ENCODE results near the gene ITGB4.
"Not testable (repeated sequence)": the region's sequence is repeated elsewhere in the genome, so short reads cannot be mapped to it uniquely, and the experiment has no call there.

Gene ITGB4

DNA sequence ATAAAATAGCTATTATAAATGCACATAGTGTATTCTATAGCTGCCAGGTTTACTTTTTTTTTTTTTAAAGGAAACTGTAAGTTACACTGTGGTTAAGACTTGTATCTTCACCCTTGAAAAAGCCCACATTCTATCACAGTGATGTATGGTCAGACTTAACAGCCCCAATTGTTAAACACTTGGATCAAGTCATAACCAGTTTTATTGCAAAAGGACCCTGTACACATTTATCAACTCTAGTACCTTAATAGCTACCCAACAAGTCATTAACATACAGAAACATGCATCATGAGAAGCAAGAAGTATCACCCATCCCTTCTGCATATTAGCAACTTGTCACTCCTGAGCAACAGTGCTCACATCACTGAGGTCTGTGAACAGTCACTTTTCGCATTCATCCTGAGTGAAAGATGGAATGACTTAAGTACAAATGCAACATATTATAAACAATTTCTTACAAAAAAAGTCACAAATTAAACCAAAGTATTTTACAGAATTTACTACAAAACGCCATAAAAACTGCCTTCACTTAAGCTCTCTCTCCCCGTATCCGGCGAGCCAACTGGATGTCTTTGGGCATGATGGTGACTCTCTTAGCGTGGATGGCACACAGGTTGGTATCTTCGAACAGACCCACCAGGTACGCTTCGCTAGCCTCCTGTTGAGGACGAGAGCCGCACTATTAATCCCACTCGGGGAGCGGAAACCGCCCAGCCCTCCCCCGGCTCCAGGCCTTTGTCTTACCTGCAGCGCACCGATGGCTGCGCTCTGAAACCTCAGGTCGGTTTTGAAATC is 57.0 kb downstream of the ITGB4 start:
- H3K4me1 Mint-ChIP-seq (ENCODE audit: low read depth in 2 of 2) = peaks cover 31 to 38% of the 10 kb centered on the region in 2 donors
- peak overlapping the region; percentile 99 to 100 for H3K27ac Mint-ChIP-seq
- not testable (repeated sequence) for H3K27me3 Mint-ChIP-seq; ATAC-seq (replicated peaks); H3K9me3 Mint-ChIP-seq; DNase-seq
- H3K36me3 Mint-ChIP-seq (ENCODE audit: insufficient read depth) = peaks cover 74% of the 10 kb centered on the region
- H3K4me3 Mint-ChIP-seq = peak overlapping the region; percentile 91 to 99

DNA sequence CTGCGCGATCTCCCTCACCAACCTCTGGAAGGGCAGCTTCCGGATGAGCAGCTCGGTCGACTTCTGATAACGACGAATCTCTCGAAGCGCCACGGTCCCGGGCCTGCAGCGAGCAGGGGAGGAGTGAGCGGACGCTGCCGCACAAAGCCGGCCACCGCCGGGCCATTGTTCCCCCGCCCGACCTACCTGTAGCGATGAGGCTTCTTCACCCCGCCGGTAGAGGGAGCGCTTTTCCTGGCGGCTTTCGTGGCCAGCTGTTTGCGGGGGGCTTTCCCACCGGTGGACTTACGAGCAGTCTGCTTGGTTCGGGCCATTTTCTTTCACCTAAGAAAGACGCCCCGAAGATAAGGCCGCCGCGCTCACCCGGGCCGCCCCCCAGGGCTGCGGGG is 57.6 kb downstream of the ITGB4 start:
- DNase-seq (peak in 1 of 3 experiments; percentile 76), ATAC-seq (replicated peaks) (peak; percentile 30)
- peak overlapping the region; percentile 91 to 99 for H3K4me3 Mint-ChIP-seq
- H3K9me3 Mint-ChIP-seq = no peaks in the 10 kb centered on the region
- H3K4me1 Mint-ChIP-seq (ENCODE audit: low read depth in 2 of 2) = peaks cover 34 to 43% of the 10 kb centered on the region in 2 donors
- H3K27ac Mint-ChIP-seq = peak overlapping the region; percentile 99 to 100
- H3K36me3 Mint-ChIP-seq (ENCODE audit: insufficient read depth) = peaks cover 73% of the 10 kb centered on the region
- no peaks in the 10 kb centered on the region for H3K27me3 Mint-ChIP-seq

DNA sequence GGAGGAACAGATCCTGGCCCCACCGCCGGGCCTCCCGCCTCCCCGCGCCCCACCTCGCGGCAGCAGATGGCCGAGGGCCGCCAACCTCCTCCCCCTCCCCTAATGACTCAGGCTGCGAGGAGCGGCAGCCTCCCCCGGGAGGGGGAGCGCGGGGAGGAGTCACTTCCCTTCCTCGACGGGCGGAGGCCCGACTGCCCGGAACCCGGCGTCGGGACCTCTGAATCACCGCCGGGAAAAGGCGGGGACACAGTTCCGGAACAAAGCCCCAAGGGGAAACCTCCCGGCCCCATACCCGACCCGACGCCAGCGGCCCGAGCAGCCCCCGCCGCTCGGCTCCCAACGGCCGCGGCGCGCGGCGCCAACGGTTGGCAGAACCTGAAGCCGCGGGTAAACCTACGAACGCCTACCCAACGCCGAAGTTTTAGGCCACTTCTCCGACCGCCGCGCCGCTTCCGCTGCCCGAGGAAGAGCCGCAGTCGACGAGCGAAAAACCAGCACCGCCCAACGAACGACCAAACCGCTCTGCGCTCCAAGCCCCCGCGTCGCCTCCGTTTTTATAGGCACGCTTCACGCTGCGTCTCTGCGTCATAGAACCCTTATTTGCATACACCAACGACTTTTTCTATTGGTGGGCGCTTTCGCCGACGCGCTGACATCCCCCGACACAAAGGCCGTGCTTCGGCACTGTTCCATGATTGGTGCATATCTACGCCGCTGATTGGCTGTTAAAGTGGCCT is 58.2 kb downstream of the ITGB4 start:
- Mint-ChIP-seq H3K27ac (peak overlapping the region; percentile 99 to 100), H3K36me3 (ENCODE audit: insufficient read depth) (peaks cover 69% of the 10 kb centered on the region), H3K4me1 (ENCODE audit: low read depth in 2 of 2) (peaks cover 35 to 43% of the 10 kb centered on the region in 2 donors), H3K27me3 (no peaks in the 10 kb centered on the region), H3K4me3 (peak overlapping the region; percentile 91 to 99), H3K9me3 (no peaks in the 10 kb centered on the region)
- peak; percentile 90 to 93 (median 90) for DNase-seq
- peak; percentile 67 for ATAC-seq (replicated peaks)

DNA sequence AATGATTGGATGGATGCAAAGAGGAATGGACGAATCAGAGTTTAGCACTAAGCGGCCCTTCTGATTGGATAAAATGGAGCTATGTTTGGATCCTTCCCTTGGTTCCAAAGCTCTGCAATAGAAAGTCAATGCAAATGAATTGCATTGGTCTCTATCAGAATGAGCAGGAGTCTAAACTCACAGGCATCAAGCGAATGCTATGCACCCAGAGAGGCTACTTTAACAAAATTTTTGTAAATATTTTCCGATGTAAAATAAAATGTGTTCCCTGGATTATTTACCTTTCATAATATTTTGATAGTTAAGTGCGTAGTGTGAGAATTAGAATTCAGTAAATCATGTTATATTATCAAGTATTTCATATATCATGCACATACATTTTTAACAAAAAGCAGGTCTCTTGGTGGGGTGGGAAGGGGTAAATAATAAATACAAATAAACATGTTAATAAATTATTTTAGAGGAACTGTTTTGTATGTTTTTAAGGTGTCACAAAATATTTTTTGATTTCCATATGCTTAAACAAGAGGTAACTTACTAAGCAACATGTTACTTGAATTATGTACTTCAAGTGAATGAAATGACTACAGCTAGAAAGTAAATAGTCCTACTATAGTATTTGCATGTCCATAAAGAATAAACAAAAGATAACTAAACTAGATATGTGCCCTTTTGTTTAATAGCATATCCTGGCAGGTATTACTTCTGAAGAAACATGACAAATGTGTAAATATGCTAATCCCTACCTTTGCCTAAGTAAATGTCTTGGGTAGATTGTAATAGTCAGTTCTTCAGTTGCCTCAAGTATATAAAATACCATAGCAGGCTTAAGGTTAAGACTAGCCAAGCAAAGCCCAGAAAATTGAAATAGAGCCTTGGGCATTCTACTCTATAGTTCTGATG is 59.0 kb downstream of the ITGB4 start:
- peaks cover 37 to 47% of the 10 kb centered on the region in 2 donors for H3K4me1 Mint-ChIP-seq (ENCODE audit: low read depth in 2 of 2)
- no peak for DNase-seq
- peak overlapping the region; percentile 99 to 100 for H3K27ac Mint-ChIP-seq
- H3K4me3 Mint-ChIP-seq = peak overlapping the region; percentile 91 to 99
- no peaks in the 10 kb centered on the region for H3K9me3 Mint-ChIP-seq
- peaks cover 69% of the 10 kb centered on the region for H3K36me3 Mint-ChIP-seq (ENCODE audit: insufficient read depth)
- no peaks in the 10 kb centered on the region for H3K27me3 Mint-ChIP-seq
- ATAC-seq (replicated peaks) = no peak

DNA sequence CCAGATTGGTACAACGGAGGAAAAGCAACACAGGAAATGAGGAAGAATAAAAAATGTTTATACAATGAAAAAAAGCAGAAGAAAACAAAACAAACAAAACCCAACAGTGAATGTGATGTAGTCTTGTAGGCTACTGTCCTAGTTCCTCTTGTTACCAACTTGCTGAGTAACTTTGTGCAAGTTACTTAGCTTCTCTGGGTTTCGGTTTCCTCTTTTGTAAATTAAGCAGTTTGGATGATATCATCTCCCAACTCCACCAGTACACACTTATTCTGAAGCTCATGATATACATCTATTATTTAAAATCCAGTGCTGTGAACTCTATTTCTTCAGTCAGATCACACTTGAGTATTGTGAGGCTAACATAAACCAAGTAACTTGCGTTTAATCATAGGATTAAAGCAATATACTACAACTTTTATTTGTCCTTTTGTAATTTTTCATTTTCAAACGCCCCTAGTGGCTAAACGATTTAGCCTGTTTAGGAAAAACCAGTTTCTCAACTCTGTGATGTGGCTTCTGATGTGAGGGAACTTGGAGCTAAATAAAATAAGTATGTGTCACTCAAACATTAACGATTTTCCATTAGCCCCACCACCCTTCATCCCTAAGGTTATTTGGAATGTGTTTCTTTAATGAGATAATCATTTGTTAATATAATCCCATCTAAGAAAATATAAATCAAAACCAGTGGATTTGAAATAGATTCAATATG is 62.0 kb downstream of the ITGB4 start:
- Mint-ChIP-seq H3K9me3 (no peaks in the 10 kb centered on the region), H3K4me1 (ENCODE audit: low read depth in 2 of 2) (peaks cover 35 to 36% of the 10 kb centered on the region in 2 donors), H3K27ac (peak overlapping the region; percentile 100), H3K27me3 (no peaks in the 10 kb centered on the region), H3K36me3 (ENCODE audit: insufficient read depth) (peaks cover 48% of the 10 kb centered on the region), H3K4me3 (peak overlapping the region; percentile 89 to 92)
- DNase-seq (peak in 1 of 3 experiments; percentile 31), ATAC-seq (replicated peaks) (no peak)

DNA sequence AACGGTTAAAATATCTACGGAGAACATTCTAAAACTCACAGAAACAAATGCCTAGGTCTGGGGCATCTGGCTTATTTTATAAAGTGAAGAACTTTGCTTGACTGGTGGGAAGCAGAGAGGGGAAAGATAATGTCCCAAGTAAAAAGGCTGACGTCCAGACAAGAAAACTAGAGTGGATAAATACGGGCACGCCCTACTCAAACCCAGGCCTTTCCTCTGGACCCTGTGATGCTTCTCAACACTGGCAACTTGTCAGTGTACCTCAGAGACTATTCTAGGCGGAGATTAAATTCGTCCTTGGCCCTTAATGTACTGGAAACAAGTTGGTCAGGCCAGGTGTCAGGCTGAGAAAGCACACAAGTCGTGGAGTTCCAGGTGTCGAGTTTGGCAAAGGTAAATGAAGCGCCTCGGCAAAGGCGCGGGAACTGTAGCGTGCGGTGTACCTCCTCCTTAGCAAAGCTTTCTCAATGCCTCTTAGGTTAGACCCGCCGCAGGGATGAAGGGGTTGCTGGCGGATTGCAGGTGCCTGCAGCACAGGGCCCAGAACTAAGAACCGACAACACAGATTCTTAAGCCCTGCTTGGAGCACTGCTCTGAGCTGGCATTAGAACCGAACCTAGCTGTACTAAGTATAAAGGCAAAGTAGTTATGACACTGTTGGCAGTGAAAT is 62.7 kb downstream of the ITGB4 start:
- Mint-ChIP-seq H3K36me3 (ENCODE audit: insufficient read depth) (peaks cover 41% of the 10 kb centered on the region), H3K27me3 (no peaks in the 10 kb centered on the region), H3K27ac (peak overlapping the region; percentile 100), H3K9me3 (no peaks in the 10 kb centered on the region), H3K4me1 (ENCODE audit: low read depth in 2 of 2) (peaks cover 30 to 34% of the 10 kb centered on the region in 2 donors), H3K4me3 (peak overlapping the region; percentile 89 to 92)
- DNase-seq (no peak), ATAC-seq (replicated peaks) (no peak)

DNA sequence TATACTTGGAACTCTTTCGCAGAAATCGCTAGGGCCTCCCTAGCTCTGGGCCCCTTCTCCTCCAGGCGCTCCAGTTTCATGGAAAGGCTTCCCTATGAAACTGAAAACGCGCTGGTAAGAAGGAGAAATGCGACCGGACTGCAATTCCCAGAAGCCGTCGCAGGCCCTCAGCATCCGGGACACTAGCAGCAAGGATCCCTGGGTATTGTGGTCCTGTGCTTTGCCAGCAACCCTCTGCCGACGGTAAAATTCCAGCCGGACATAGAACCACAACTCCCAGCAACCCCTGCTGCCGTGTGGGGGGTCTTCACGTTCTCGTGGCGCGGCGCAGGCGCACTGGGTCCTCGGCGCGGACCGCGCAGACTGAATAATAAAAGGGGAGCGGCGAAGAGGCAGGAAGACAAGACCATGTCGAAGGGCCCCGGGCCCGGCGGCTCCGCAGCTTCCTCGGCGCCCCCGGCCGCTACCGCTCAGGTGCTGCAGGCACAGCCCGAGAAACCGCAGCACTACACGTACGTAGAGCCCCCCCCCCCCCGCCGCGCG is 63.3 kb downstream of the ITGB4 start, which contains the start of gene UNK:
TSS of gene UNK (plus strand) at position 334 of the 543 bp plus-strand sequence. CDS start at position 409, 75 bp downstream.
- Mint-ChIP-seq H3K36me3 (ENCODE audit: insufficient read depth) (peaks cover 35% of the 10 kb centered on the region), H3K4me3 (peak within 1 kb of the TSS; percentile 89 to 92), H3K27me3 (no peaks in the 10 kb centered on the region), H3K27ac (peak within 1 kb of the TSS; percentile 100), H3K4me1 (ENCODE audit: low read depth in 2 of 2) (peaks cover 31 to 33% of the 10 kb centered on the region in 2 donors), H3K9me3 (no peaks in the 10 kb centered on the region)
- DNase-seq (peak; percentile 92 to 95 (median 92)), ATAC-seq (replicated peaks) (peak; percentile 72)

DNA sequence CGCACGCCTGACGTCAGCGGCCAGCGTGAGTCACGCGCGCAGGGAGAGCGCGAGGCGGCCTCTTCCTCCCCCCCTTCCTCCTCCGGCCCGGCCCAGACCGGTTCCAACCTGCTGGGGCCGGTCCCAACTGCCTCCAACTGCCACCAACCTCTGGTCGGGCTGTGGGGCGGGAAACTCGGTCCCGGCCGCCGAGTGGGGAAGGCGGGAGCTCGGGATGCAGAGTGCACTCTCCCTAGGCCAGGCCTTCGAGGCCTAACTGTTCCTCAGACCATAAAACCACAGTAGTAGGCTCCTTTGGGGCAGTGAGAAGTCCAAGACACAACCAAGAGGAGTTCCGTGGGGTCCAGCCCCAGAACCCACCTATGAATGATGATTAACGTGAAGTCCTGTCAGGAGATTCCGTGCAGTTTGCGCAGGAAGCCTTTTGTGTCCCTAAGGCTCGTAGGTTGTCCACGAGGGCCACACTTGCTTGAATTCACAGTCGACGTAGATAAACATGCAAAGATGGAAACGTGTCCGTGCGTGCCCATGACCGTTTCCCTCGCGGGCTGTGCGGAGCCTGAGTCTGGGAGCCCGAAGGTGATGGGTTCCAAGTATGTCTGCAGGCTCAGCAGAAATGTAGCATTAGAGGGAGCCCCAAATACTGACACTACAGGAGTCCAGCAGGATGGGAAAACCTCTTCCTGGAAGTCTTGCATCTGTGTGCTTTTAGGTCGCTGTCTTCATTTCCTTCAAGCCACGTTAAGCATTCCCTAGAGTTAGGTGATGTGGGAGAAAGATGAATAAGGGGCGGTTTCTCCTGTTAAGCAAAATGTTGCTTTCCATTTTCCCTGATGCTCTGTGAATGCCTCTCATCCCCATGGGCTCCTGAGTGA is 64.0 kb downstream of the ITGB4 start:
- no peaks in the 10 kb centered on the region for H3K27me3 Mint-ChIP-seq
- H3K4me3 Mint-ChIP-seq = peak overlapping the region; percentile 89 to 92
- ATAC-seq (replicated peaks) (peak; percentile 71), DNase-seq (peak; percentile 77 to 90 (median 83))
- peaks cover 26 to 28% of the 10 kb centered on the region in 2 donors for H3K4me1 Mint-ChIP-seq (ENCODE audit: low read depth in 2 of 2)
- peaks cover 29% of the 10 kb centered on the region for H3K36me3 Mint-ChIP-seq (ENCODE audit: insufficient read depth)
- H3K9me3 Mint-ChIP-seq = no peaks in the 10 kb centered on the region
- peak overlapping the region; percentile 100 for H3K27ac Mint-ChIP-seq

DNA sequence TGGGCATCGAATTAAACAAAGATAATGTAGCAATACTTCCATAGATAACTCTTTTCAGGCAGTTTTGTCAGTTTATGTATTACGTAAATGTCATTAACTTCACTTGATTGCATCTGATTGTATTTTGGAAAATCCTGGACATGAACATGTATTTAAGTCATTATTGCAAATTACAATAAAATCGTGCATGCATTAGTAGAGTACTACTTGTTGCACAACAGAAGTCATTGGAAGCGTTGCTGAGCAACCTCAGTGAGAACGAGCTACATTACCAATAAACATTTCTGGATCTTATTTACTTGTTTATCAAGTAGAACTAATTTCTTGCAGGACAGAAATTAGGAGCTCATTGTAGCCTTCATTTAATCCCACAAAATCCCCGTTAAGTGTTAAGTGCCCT is 70.0 kb downstream of the ITGB4 start:
- H3K36me3 Mint-ChIP-seq (ENCODE audit: insufficient read depth) = peaks cover under 1% of the 10 kb centered on the region
- no peak overlapping the region for H3K27ac Mint-ChIP-seq
- ATAC-seq (replicated peaks) = no peak

DNA sequence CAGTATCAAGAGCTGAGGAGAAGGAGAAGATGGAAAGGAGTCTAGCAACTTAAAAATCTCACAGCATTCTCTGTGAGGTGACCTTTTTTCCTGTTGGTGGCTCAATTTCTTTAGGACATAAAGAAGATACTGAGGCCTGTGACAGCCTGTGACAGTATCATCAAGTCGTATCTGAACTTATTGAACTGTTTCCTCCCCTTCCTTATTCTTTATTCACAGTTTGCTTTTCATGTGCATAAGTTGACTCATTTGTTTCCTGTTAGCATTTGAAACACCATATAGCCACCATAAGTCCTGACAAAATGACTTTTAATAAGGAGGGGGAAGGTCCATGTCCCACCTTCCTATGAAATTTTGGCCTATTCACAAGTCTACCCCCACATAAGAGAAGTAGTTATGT is 72.2 kb downstream of the ITGB4 start:
- peaks cover 15% of the 10 kb centered on the region for H3K36me3 Mint-ChIP-seq (ENCODE audit: insufficient read depth)
- H3K4me3 Mint-ChIP-seq = no peak overlapping the region
- no peaks in the 10 kb centered on the region for H3K27me3 Mint-ChIP-seq
- ATAC-seq (replicated peaks) (no peak), DNase-seq (no peak)
- peaks cover 4 to 16% of the 10 kb centered on the region in 2 donors for H3K4me1 Mint-ChIP-seq (ENCODE audit: low read depth in 2 of 2)
- H3K27ac Mint-ChIP-seq = peak overlapping the region in 1 of 2 donors; percentile 17
- H3K9me3 Mint-ChIP-seq = no peaks in the 10 kb centered on the region

More for the DNA sequence above, 70.0 kb downstream of the ITGB4 start:
- DNase-seq = no peak
- H3K9me3 Mint-ChIP-seq = no peaks in the 10 kb centered on the region
- H3K27me3 Mint-ChIP-seq = no peaks in the 10 kb centered on the region
- peaks cover 6 to 15% of the 10 kb centered on the region in 2 donors for H3K4me1 Mint-ChIP-seq (ENCODE audit: low read depth in 2 of 2)
- no peak overlapping the region for H3K4me3 Mint-ChIP-seq

Data from effector memory CD8-positive, alpha-beta T cell (primary cell).